Glomerular visceral epithelial cell (primary cell): ENCODE measurements around the gene CEP350.

Experiments used
- DNase-seq: peaks from one replicate; pipeline ENCODE4 v3.0.0-alpha.2; 2016; ENCODE audit errors: extremely low spot score

The CEP350 gene

GRCh38 chr1:180062452-180062971 is 107.9 kb downstream of the CEP350 start:
- no peak for DNase-seq

GRCh38 chr1:180065408-180065807 is 110.8 kb downstream of the CEP350 start:
- DNase-seq, result no peak

GRCh38 chr1:180066150-180066549 is 111.5 kb downstream of the CEP350 start:
- DNase-seq, result no peak

GRCh38 chr1:180070286-180070685 is 115.7 kb downstream of the CEP350 start:
- DNase-seq, result no peak

GRCh38 chr1:180071759-180072158 is 117.1 kb downstream of the CEP350 start:
- no peak for DNase-seq

- no peak for DNase-seq
Measured at GRCh38 chr1:180080439-180080838, 125.8 kb downstream of the CEP350 start.

- DNase-seq, result no peak
Measured at GRCh38 chr1:180081474-180081873, 126.9 kb downstream of the CEP350 start.

- DNase-seq, result no peak
Measured at GRCh38 chr1:180083164-180083563, 128.6 kb downstream of the CEP350 start.

GRCh38 chr1:180084867-180085266 is 130.3 kb downstream of the CEP350 start:
- no peak for DNase-seq

GRCh38 chr1:180085331-180085730 is 130.7 kb downstream of the CEP350 start:
- no peak for DNase-seq

- DNase-seq, result no peak
Measured at GRCh38 chr1:180092931-180093650, 138.5 kb downstream of the CEP350 start.

- DNase-seq, result no peak
Measured at GRCh38 chr1:180094705-180095295, 140.2 kb downstream of the CEP350 start.

- DNase-seq, result no peak
Measured at GRCh38 chr1:180096584-180097325, 142.1 kb downstream of the CEP350 start.

GRCh38 chr1:180097326-180097605 is 142.7 kb downstream of the CEP350 start:
- no peak for DNase-seq

- no peak for DNase-seq
Measured at GRCh38 chr1:180101411-180101810, 146.8 kb downstream of the CEP350 start.

- no peak for DNase-seq
Measured at GRCh38 chr1:180103819-180104218, 149.2 kb downstream of the CEP350 start.

- DNase-seq, result no peak
Measured at GRCh38 chr1:180112091-180112490, 157.5 kb downstream of the CEP350 start.

- DNase-seq, result no peak
Measured at GRCh38 chr1:180112984-180113647, 158.5 kb downstream of the CEP350 start.

GRCh38 chr1:180114396-180114945 is 159.9 kb downstream of the CEP350 start:
- no peak for DNase-seq

- peak; percentile 43 for DNase-seq
Measured at GRCh38 chr1:180116964-180117763, 162.6 kb downstream of the CEP350 start.

GRCh38 chr1:180117764-180118116 is 163.1 kb downstream of the CEP350 start:
- DNase-seq, result peak; percentile 58
